Immature natural killer cell (primary cell): ENCODE data around the gene BICC1. TPM values are rescaled to one million over a fixed set of nuclear protein-coding genes. Genes with fewer than 3 reads are reported as not detected.

Experiments
- polyA plus RNA-seq, 3 donors: library from polyadenylated mRNA; unstranded; fragments of 300-500 nt; fragmentation: Illumina TruSeq; gene quantifications; one replicate each; pipeline ENCODE4 v1.2.3, GENCODE V29; 2021

The BICC1 gene
- polyA plus RNA-seq, 3 donors from 2014 or later: 0.08 to 0.11 TPM; not detected in 1

Other genes with a start within 250 kb of the BICC1 start
- gene IPMK, start 245.0 kb upstream of the BICC1 start, polyA plus RNA-seq: 1 to 10 TPM in 2 of 3 donors, not detected in 1; 1.3 to 2.6 TPM
- 10 to 100 TPM; 47.1 to 61.5 (median 58.2) TPM for gene CISD1, start 243.7 kb upstream of the BICC1 start, polyA plus RNA-seq
- 10 to 100 TPM; 11.7 to 23.1 (median 18.4) TPM for gene UBE2D1, start 177.9 kb upstream of the BICC1 start, polyA plus RNA-seq
- 10 to 100 TPM; 27.8 to 49.7 (median 44.8) TPM for gene TFAM, start 127.5 kb upstream of the BICC1 start, polyA plus RNA-seq